ENCODE measurements around the gene KCNMB4.
A peak's percentile ranks its signal among the peaks of the same experiment; 100 is the strongest.

KCNMB4 gene

GRCh38 chr12:70365648-70366518, at the start of gene KCNMB4:
TSS of gene KCNMB4 (plus strand) at chr12:70366290. CDS start at chr12:70366735, 445 bp downstream.
- peak; percentile 42 to 78 (median 52) for DNase-seq (ENCODE audit: low read depth in 3 of 3)

GRCh38 chr12:70317781-70318180, 48.3 kb upstream of the KCNMB4 start:
- no peak for DNase-seq (ENCODE audit: low read depth in 3 of 3)

GRCh38 chr12:70319605-70320004, 46.5 kb upstream of the KCNMB4 start:
- DNase-seq (ENCODE audit: low read depth in 3 of 3) = no peak

GRCh38 chr12:70321191-70321590, 44.9 kb upstream of the KCNMB4 start:
- DNase-seq (ENCODE audit: low read depth in 3 of 3) = no peak

- no peak for DNase-seq (ENCODE audit: low read depth in 3 of 3)
Measured at GRCh38 chr12:70327541-70327940, 38.5 kb upstream of the KCNMB4 start.

- no peak for DNase-seq (ENCODE audit: low read depth in 3 of 3)
Measured at GRCh38 chr12:70329728-70330127, 36.4 kb upstream of the KCNMB4 start.

- DNase-seq (ENCODE audit: low read depth in 3 of 3) = no peak
Measured at GRCh38 chr12:70330158-70330557, 35.9 kb upstream of the KCNMB4 start.

- DNase-seq (ENCODE audit: low read depth in 3 of 3) = no peak
Measured at GRCh38 chr12:70332236-70332635, 33.9 kb upstream of the KCNMB4 start.

- DNase-seq (ENCODE audit: low read depth in 3 of 3) = no peak
Measured at GRCh38 chr12:70334742-70335141, 31.3 kb upstream of the KCNMB4 start.

GRCh38 chr12:70338531-70338930, 27.6 kb upstream of the KCNMB4 start:
- no peak for DNase-seq (ENCODE audit: low read depth in 3 of 3)

GRCh38 chr12:70351076-70351475, 15.0 kb upstream of the KCNMB4 start:
- no peak for DNase-seq (ENCODE audit: low read depth in 3 of 3)

- no peak for DNase-seq (ENCODE audit: low read depth in 3 of 3)
Measured at GRCh38 chr12:70353780-70354660, 12.1 kb upstream of the KCNMB4 start.

GRCh38 chr12:70354787-70355186, 11.3 kb upstream of the KCNMB4 start:
- DNase-seq (ENCODE audit: low read depth in 3 of 3) = no peak

GRCh38 chr12:70355972-70356371, 10.1 kb upstream of the KCNMB4 start:
- no peak for DNase-seq (ENCODE audit: low read depth in 3 of 3)

GRCh38 chr12:70359458-70360197, 6.5 kb upstream of the KCNMB4 start:
- no peak for DNase-seq (ENCODE audit: low read depth in 3 of 3)

GRCh38 chr12:70360218-70360617, 5.9 kb upstream of the KCNMB4 start:
- no peak for DNase-seq (ENCODE audit: low read depth in 3 of 3)

- no peak for DNase-seq (ENCODE audit: low read depth in 3 of 3)
Measured at GRCh38 chr12:70364695-70365397, 1.2 kb upstream of the KCNMB4 start.

- DNase-seq (ENCODE audit: low read depth in 3 of 3) = no peak
Measured at GRCh38 chr12:70365398-70365647, 767 bp upstream of the KCNMB4 start.

- peak in 2 of 3 donors; percentile 30 to 46 for DNase-seq (ENCODE audit: low read depth in 3 of 3)
Measured at GRCh38 chr12:70366581-70367257, 629 bp downstream of the KCNMB4 start.

- no peak for DNase-seq (ENCODE audit: low read depth in 3 of 3)
Measured at GRCh38 chr12:70367258-70368141, 1.4 kb downstream of the KCNMB4 start.
